Fibroblast of lung (primary cell): ENCODE measurements around the gene INVS. TPM values are rescaled to one million over a fixed set of nuclear protein-coding genes. Genes with fewer than 3 reads are reported as not detected.
A peak's percentile ranks its signal among the peaks of the same experiment; 100 is the strongest.

ENCODE experiments used
- DNase-seq, 2 donors: peaks; one replicate each; pipeline versions ENCODE4 v3.0.0 to v3.0.0-alpha.2; 2010; ENCODE audit warnings: low read depth in 2 of 2
- H2AFZ ChIP-seq: 2 replicates; pipeline ENCODE4 v1.5.1; 2012; ENCODE audit warnings: low read length, control low read depth, inconsistent platforms
- H3K27ac ChIP-seq: 2 replicates; pipeline ENCODE4 v1.5.1; 2011; ENCODE audit warnings: low read length, control low read depth; ENCODE audit not compliant: insufficient read depth
- H3K27me3 ChIP-seq: 2 replicates; pipeline ENCODE4 v1.5.1; 2011; ENCODE audit warnings: mild to moderate bottlenecking, low read length; ENCODE audit not compliant: control insufficient read depth, insufficient read depth
- H3K36me3 ChIP-seq: 2 replicates; pipeline ENCODE4 v1.5.1; 2011; ENCODE audit warnings: low read length; ENCODE audit not compliant: control insufficient read depth, insufficient read depth
- H3K4me1 ChIP-seq: 2 replicates; pipeline ENCODE4 v1.5.1; 2011; ENCODE audit warnings: low read length; ENCODE audit not compliant: control insufficient read depth, insufficient read depth; ENCODE audit errors: extremely low read depth
- H3K4me2 ChIP-seq: 2 replicates; pipeline ENCODE4 v1.5.1; 2011; ENCODE audit warnings: low read length, control low read depth; ENCODE audit not compliant: insufficient read depth; ENCODE audit errors: extremely low read depth
- H3K4me3 ChIP-seq, 4 experiments: fragments of 200-600 bp in 1 of 4; sonication (generic) in 1 of 4; replicated peaks in 1 of 4; 2 replicates each; pipeline ENCODE4 v1.5.1; 2011 to 2016; ENCODE audit warnings: low read length in 4 of 4, low read depth in 3 of 4, mild to moderate bottlenecking in 3 of 4, control low read depth in 2 of 4, inconsistent platforms in 1 of 4, mixed read lengths in 1 of 4; ENCODE audit not compliant: insufficient read depth in 1 of 4; ENCODE audit errors: control extremely low read depth in 1 of 4
- H3K79me2 ChIP-seq: 2 replicates; pipeline ENCODE4 v1.5.1; 2012; ENCODE audit warnings: mild to moderate bottlenecking, low read length, inconsistent platforms; ENCODE audit not compliant: control insufficient read depth, insufficient read depth
- H3K9ac ChIP-seq: 2 replicates; pipeline ENCODE4 v1.5.1; 2011; ENCODE audit warnings: mild to moderate bottlenecking, low read length, control low read depth; ENCODE audit not compliant: insufficient read depth
- H3K9me3 ChIP-seq: 2 replicates; pipeline ENCODE4 v1.5.1; 2012; ENCODE audit warnings: low read depth, low read length; ENCODE audit not compliant: control insufficient read depth, insufficient read depth
- H4K20me1 ChIP-seq: 2 replicates; pipeline ENCODE4 v1.5.1; 2011; ENCODE audit warnings: low read length; ENCODE audit not compliant: control insufficient read depth, insufficient read depth; ENCODE audit errors: extremely low read depth
- EZH2 ChIP-seq: IDR thresholded peaks from 2 replicates; pipeline ENCODE4 v1.5.1; 2012; ENCODE audit warnings: low read length, control low read depth, mild to moderate bottlenecking; ENCODE audit errors: missing control alignments
- polyA minus RNA-seq: library from RNA; depleted of rRNA, polyadenylated mRNA; stranded (reverse); fragments of >200 nt; gene quantifications from 2 replicates; pipeline ENCODE4 v1.2.3, GENCODE V29; 2011; ENCODE audit warnings: low replicate concordance
- polyA plus RNA-seq, 2 donors: library from polyadenylated mRNA; depleted of rRNA in 1 of 2; stranded (reverse) in 1 of 2; unstranded in 1 of 2; fragments of >200 nt; gene quantifications; 2 replicates each; pipeline ENCODE4 v1.2.1, GENCODE V29; 2011 to 2012; ENCODE audit warnings: missing spikeins in 1 of 2
- total RNA-seq: library from RNA; depleted of rRNA; stranded (reverse); fragments of >200 nt; gene quantifications from 2 replicates; pipeline ENCODE4 v1.2.1, GENCODE V29; 2014
- TF ChIP-seq, protein P1 (sequence below), 2 donors: IDR thresholded peaks in 1 of 2; conservative IDR thresholded peaks in 1 of 2; 1 replicate in 1 of 2; 2 replicates in 1 of 2; pipeline ENCODE4 v1.5.1; 2011 to 2012; ENCODE audit warnings: low read length in 2 of 2, control low read depth in 1 of 2, inconsistent platforms in 1 of 2, low read depth in 1 of 2, mild to moderate bottlenecking in 1 of 2

INVS gene, protein sequence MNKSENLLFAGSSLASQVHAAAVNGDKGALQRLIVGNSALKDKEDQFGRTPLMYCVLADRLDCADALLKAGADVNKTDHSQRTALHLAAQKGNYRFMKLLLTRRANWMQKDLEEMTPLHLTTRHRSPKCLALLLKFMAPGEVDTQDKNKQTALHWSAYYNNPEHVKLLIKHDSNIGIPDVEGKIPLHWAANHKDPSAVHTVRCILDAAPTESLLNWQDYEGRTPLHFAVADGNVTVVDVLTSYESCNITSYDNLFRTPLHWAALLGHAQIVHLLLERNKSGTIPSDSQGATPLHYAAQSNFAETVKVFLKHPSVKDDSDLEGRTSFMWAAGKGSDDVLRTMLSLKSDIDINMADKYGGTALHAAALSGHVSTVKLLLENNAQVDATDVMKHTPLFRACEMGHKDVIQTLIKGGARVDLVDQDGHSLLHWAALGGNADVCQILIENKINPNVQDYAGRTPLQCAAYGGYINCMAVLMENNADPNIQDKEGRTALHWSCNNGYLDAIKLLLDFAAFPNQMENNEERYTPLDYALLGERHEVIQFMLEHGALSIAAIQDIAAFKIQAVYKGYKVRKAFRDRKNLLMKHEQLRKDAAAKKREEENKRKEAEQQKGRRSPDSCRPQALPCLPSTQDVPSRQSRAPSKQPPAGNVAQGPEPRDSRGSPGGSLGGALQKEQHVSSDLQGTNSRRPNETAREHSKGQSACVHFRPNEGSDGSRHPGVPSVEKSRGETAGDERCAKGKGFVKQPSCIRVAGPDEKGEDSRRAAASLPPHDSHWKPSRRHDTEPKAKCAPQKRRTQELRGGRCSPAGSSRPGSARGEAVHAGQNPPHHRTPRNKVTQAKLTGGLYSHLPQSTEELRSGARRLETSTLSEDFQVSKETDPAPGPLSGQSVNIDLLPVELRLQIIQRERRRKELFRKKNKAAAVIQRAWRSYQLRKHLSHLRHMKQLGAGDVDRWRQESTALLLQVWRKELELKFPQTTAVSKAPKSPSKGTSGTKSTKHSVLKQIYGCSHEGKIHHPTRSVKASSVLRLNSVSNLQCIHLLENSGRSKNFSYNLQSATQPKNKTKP
- total RNA-seq (33.1 and 45.4 TPM in 2 replicates), polyA plus RNA-seq (12.9 and 13.1 TPM in 2 replicates), polyA minus RNA-seq (9.6 and 23.4 TPM in 2 replicates)
- 7.4 and 8.8 TPM in 2 replicates for polyA plus RNA-seq (2012)

DNA sequence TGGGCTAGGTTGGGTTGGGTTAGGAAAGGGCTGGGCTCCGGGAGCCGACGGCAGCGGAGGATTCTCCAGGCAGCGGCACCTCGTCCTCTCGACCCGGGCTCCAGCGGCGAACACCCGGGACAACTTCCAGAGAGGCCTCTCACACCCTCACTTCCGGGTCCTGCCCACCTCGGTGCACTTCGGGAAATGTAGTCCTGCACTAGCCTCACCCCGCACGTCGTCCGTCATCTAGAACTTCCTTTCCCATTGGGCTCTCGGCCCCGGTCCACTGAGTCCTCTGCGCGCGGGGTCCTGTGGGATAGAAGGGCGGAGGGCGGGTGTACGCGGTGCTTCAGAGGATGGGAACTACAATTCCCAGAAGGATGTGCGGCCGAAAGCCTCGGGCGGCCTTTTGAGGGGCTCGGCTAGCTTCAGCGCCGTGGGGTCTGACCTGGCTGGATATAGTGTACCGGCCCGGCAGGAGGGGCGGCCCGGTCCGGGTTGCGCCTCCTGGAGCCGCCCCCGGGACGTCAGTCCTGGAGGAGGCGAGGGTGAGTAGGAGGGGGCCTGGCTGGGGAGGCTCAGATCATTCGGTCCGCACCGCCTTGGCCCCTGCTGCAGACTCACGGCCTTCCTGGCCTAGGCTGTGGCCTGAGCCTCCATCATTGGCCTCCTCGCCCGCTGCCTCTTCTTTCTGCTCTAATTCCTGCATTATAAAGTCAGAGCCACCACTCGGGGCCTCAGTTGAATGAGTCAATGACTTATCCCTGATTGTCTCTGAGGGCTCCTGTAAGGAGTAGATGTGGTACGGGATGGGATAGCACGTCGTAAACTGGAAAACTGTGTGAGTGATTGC, at the start of gene INVS, which contains the start of gene ERP44:
TSS of gene INVS (plus strand) at position 357 of the 835 bp plus-strand sequence. CDS start 5,279 bp downstream, outside the sequence.
TSS of gene ERP44 (minus strand) at position 114 of the 835 bp plus-strand sequence. CDS start 160 bp downstream, outside the sequence.
- H4K20me1 ChIP-seq, result peaks cover 2% of the 10 kb centered on the region
- DNase-seq, result peak; percentile 99
- H3K4me1 ChIP-seq, result no peaks in the 10 kb centered on the region
- H3K79me2 ChIP-seq, result peaks cover 33% of the 10 kb centered on the region
- peak within 1 kb of the TSS; percentile 95 for H3K27ac ChIP-seq
- no peaks in the 10 kb centered on the region for H3K27me3 ChIP-seq
- H3K4me2 ChIP-seq, result peak within 1 kb of the TSS; percentile 99
- no peaks in the 10 kb centered on the region for H3K9me3 ChIP-seq
- H2AFZ ChIP-seq, result peak within 1 kb of the TSS; percentile 89
- peak within 1 kb of the TSS; percentile 76 to 93 (median 88) for H3K4me3 ChIP-seq
- peak within 1 kb of the TSS; percentile 90 for H3K9ac ChIP-seq
- TF ChIP-seq, protein P1, sequence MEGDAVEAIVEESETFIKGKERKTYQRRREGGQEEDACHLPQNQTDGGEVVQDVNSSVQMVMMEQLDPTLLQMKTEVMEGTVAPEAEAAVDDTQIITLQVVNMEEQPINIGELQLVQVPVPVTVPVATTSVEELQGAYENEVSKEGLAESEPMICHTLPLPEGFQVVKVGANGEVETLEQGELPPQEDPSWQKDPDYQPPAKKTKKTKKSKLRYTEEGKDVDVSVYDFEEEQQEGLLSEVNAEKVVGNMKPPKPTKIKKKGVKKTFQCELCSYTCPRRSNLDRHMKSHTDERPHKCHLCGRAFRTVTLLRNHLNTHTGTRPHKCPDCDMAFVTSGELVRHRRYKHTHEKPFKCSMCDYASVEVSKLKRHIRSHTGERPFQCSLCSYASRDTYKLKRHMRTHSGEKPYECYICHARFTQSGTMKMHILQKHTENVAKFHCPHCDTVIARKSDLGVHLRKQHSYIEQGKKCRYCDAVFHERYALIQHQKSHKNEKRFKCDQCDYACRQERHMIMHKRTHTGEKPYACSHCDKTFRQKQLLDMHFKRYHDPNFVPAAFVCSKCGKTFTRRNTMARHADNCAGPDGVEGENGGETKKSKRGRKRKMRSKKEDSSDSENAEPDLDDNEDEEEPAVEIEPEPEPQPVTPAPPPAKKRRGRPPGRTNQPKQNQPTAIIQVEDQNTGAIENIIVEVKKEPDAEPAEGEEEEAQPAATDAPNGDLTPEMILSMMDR (conservative IDR thresholded peaks at IDR 0.05 in 1 of 2, IDR thresholded peaks at IDR 0.05 in 1 of 2; ENCODE audit: low read depth in 1 of 2, low read length in 2 of 2), result no peak
- TF ChIP-seq EZH2, result no peak
- no peaks in the 10 kb centered on the region for H3K36me3 ChIP-seq

DNA sequence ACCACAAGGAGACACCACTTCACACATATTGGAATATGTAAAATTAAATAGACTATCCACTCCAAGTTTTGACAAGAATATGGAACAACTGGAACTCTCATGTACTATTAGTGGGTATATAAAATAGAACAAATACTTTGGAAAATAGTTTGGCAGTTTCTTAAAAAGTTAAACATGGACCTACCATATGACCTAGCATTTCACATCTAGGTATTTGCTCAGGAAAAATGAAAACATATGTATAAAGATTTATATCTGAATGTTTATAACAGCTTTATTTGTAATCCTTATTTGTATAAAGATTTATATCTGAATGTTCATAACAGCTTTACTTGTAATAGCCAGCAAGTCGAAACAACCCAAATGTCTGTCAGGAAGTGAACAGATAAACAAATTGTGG, 49.5 kb upstream of the INVS start:
- Histone ChIP-seq H2AFZ (no peak overlapping the region), H3K4me3 (no peak overlapping the region)
- DNase-seq, result no peak

More for the DNA sequence above, 49.5 kb upstream of the INVS start:
- no peaks in the 10 kb centered on the region for H3K4me1 ChIP-seq
- H3K27me3 ChIP-seq, result no peaks in the 10 kb centered on the region
- no peaks in the 10 kb centered on the region for H4K20me1 ChIP-seq
- H3K9ac ChIP-seq, result no peak overlapping the region
- H3K27ac ChIP-seq, result no peak overlapping the region
- H3K36me3 ChIP-seq, result peaks cover 2% of the 10 kb centered on the region
- H3K9me3 ChIP-seq, result no peaks in the 10 kb centered on the region
- no peak overlapping the region for H3K4me2 ChIP-seq
- no peaks in the 10 kb centered on the region for H3K79me2 ChIP-seq
- TF ChIP-seq EZH2, result no peak
- TF ChIP-seq, protein P1 (conservative IDR thresholded peaks at IDR 0.05 in 1 of 2, IDR thresholded peaks at IDR 0.05 in 1 of 2; ENCODE audit: low read depth in 1 of 2, low read length in 2 of 2), result no peak
